ENCODE data around the gene MAP4K3. TPM values are rescaled to one million over a fixed set of nuclear protein-coding genes. Genes with fewer than 3 reads are reported as not detected.

Gene MAP4K3
- total and polyA plus RNA-seq, 9 of the 15 experiments (the other 6 are each of a cell fraction or from before 2014, with no cell fraction given): 3.1 to 30.0 (median 16.9) TPM

- in situ Hi-C loops (cut with MboI): no loop called here
- TF ChIP-seq CHD1 (IDR thresholded peaks at IDR 0.05; ENCODE audit: low read length) (peak; percentile 20), RBFOX2 (IDR thresholded peaks at IDR 0.05; ENCODE audit: low read depth, low read length) (0 out of 2 replicates have a peak, but pooled peaks have one; percentile 23), ZNF134 (CRISPR knock-in tag; conservative IDR thresholded peaks at IDR 0.05) (no peak), ZNF398 (CRISPR knock-in tag; IDR thresholded peaks at IDR 0.05) (no peak), BCOR (IDR thresholded peaks at IDR 0.05) (peak; percentile 85), HCFC1 (IDR thresholded peaks at IDR 0.05; ENCODE audit: low read depth, low read length) (no peak), RBM25 (IDR thresholded peaks at IDR 0.05; ENCODE audit: low read depth, low read length, severe bottlenecking) (peak; percentile 73)
- no peaks in the 10 kb centered on the region for H3K9me1 ChIP-seq (ENCODE audit: control insufficient read depth, insufficient read depth, low read length)
- ATAC-seq: no peak
- H3K27me3 ChIP-seq (ENCODE audit: control insufficient read depth in 2 of 2, insufficient read depth in 2 of 2, low read length in 2 of 2): no peaks in the 10 kb centered on the region
- H3K4me2 ChIP-seq (ENCODE audit: insufficient read depth, low read length): peak overlapping the region; percentile 99
- peaks cover 25 to 39% of the 10 kb centered on the region in 2 experiments for H3K4me1 ChIP-seq (replicated peaks in 1 of 2; ENCODE audit: control insufficient read depth in 2 of 2, insufficient read depth in 2 of 2, low read length in 2 of 2)
- H3K27ac ChIP-seq (ENCODE audit: extremely low read depth, low read depth, low read length): no peak overlapping the region; the same call in 2 of the 3 replicates
- no TSS peak for BruUV-seq (replicated peaks)
- 0 out of 2 replicates have a peak, but pooled peaks cover 7% of the 10 kb centered on the region for H4K20me1 ChIP-seq (replicated peaks; ENCODE audit: control insufficient read depth, insufficient read depth, low read length)
- no peaks in the 10 kb centered on the region for H3K9me3 ChIP-seq (replicated peaks; ENCODE audit: control insufficient read depth, insufficient read depth, low read depth, low read length)
- no peak for DNase-seq (ENCODE audit: extremely low read depth in 1 of 4, low spot score in 3 of 4)
- ChIA-PET POLR2A (interaction anchor here (0.8 to 1.8 kb wide), 5 partner anchors 11 to 41 kb away, joined by 3 to 7 read pairs (median 5); no protein-coding TSS in a partner anchor), CTCF (ENCODE audit: low intra/inter-chr PET ratio) (no interaction called here)
- H3K79me2 ChIP-seq (ENCODE audit: control insufficient read depth, insufficient read depth, low read length): peaks cover 93% of the 10 kb centered on the region
- peak overlapping the region in 1 of 2 experiments; percentile 84; a peak in 2 of 4 replicates for H3K9ac ChIP-seq (ENCODE audit: insufficient read depth in 1 of 2, low read depth in 2 of 2, low read length in 2 of 2)
- H3K36me3 ChIP-seq (ENCODE audit: control insufficient read depth, insufficient read depth, low read length): peaks cover 5% of the 10 kb centered on the region; the same call in 1 of the 3 replicates
- WGBS (ENCODE audit: insufficient coverage, low coverage, missing lambda C conversion rate): 0% methylated on average over 1 of the region's 1 CpG
- intact Hi-C loops (cut with micrococcal nuclease): loop anchor here (10.0 kb wide), 1 partner anchor 310 kb away; the partner anchor contains the start of gene SOS1
- peak overlapping the region; percentile 81 for H3K4me3 ChIP-seq
- FAIRE-seq: no peak
- no peak overlapping the region for H2AFZ ChIP-seq (ENCODE audit: low read depth, low read length)
Observed at GRCh38 chr2:39434233-39434897, 2.7 kb downstream of the MAP4K3 start.
